Activated CD8-positive, alpha-beta T cell treated with anti-CD3 and anti-CD28 coated beads for 36 hours (primary cell): ENCODE results near the gene BCDIN3D. TPM values are rescaled to one million over a fixed set of nuclear protein-coding genes. Genes with fewer than 3 reads are reported as not detected.

Experiments
- ATAC-seq: fragments of 200-7000 bp; cut with Tn5 transposase; one replicate; pipeline ENCODE4 v1.10.0; 2021; ENCODE audit warnings: mild to moderate bottlenecking, moderate library complexity
- CTCF ChIA-PET: fragments of 350-600 bp; sonication (Branson Sonifier 250); formaldehyde crosslinking; loops from one replicate; lab custom pipeline; 2021; ENCODE audit warnings: antibody characterized with exemption; lab: Charles Lee
- POLR2A ChIA-PET: fragments of 350-600 bp; sonication (Branson Sonifier 250); formaldehyde crosslinking; loops from one replicate; lab custom pipeline; 2021; ENCODE audit warnings: antibody characterized with exemption; lab: Charles Lee
- DNase-seq: peaks from one replicate; pipeline ENCODE4 v3.0.0-alpha.2; 2020
- H3K27ac Mint-ChIP-seq: one replicate; pipeline ENCODE4 v1.8.0; 2021; ENCODE audit warnings: mild to moderate bottlenecking, mixed read lengths
- H3K27me3 Mint-ChIP-seq: one replicate; pipeline ENCODE4 v1.8.0; 2021; ENCODE audit warnings: mixed read lengths
- H3K36me3 Mint-ChIP-seq: one replicate; pipeline ENCODE4 v1.8.0; 2021; ENCODE audit warnings: low read depth, mixed read lengths
- H3K4me1 Mint-ChIP-seq: one replicate; pipeline ENCODE4 v1.8.0; 2021; ENCODE audit warnings: low read depth, mixed read lengths
- H3K4me3 Mint-ChIP-seq: one replicate; pipeline ENCODE4 v1.8.0; 2021; ENCODE audit warnings: mild to moderate bottlenecking, moderate library complexity, mixed read lengths
- H3K9me3 Mint-ChIP-seq: one replicate; pipeline ENCODE4 v1.8.0; 2021; ENCODE audit warnings: mixed read lengths
- intact Hi-C: fragments of 100-400 bp; cut with micrococcal nuclease; formaldehyde crosslinking; loops from one replicate; pipeline ENCODE4 v1.10.0; 2022
- total RNA-seq, 2 experiments: library from RNA; stranded (reverse); gene quantifications; one replicate each; pipeline ENCODE4 v1.2.3, GENCODE V29; 2021
- TF ChIP-seq, protein P1 (sequence below): fragments of 200-600 bp; IDR thresholded peaks from one replicate; pipeline ENCODE4 v1.8.0; 2022; ENCODE audit warnings: antibody characterized with exemption, mild to moderate bottlenecking

The BCDIN3D gene
- total RNA-seq, 2 experiments from 2014 or later, result 5.0 to 5.3 TPM

DNA sequence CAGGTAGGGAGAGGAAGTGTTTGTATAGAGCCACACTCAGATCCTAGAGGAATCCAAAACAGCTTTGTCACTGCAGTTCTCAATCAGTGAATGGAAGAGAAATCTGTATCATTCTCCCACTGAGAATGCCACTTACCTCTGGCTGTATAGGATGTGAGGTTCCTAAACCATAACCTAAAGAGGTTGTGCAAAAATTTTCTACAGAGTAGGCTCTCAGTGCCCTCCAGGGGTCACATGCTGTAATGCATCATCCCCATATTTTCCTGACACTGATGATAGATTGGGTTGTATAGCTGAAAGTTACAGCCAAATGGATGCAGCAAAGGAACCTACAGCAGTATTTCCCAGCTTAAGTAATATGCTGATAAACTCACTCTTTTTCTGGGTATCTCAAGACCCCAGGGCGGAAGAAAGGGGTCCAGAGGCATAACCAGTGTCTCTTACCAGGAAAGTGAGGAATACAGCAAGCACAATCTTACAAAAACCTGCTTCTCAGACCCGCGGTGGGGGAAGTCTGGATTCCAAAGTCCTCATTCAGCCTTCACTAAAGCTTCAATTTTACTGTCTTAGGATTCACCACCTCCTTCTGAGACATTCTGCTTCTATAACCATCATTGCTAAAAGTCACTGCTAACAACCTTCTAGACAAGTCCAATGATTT is 3.8 kb downstream of the BCDIN3D start:
- H3K4me3 Mint-ChIP-seq, result no peak overlapping the region
- peaks cover 21% of the 10 kb centered on the region for H3K4me1 Mint-ChIP-seq
- TF ChIP-seq, protein P1, sequence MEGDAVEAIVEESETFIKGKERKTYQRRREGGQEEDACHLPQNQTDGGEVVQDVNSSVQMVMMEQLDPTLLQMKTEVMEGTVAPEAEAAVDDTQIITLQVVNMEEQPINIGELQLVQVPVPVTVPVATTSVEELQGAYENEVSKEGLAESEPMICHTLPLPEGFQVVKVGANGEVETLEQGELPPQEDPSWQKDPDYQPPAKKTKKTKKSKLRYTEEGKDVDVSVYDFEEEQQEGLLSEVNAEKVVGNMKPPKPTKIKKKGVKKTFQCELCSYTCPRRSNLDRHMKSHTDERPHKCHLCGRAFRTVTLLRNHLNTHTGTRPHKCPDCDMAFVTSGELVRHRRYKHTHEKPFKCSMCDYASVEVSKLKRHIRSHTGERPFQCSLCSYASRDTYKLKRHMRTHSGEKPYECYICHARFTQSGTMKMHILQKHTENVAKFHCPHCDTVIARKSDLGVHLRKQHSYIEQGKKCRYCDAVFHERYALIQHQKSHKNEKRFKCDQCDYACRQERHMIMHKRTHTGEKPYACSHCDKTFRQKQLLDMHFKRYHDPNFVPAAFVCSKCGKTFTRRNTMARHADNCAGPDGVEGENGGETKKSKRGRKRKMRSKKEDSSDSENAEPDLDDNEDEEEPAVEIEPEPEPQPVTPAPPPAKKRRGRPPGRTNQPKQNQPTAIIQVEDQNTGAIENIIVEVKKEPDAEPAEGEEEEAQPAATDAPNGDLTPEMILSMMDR, result peak; percentile 74
- ATAC-seq (peak; percentile 35), DNase-seq (peak; percentile 61)
- intact Hi-C loops, result loop anchor here (2.0 kb wide), 1 partner anchor 62 kb away; no protein-coding TSS in a partner anchor
- no peak overlapping the region for H3K27ac Mint-ChIP-seq
- POLR2A ChIA-PET, result interaction anchor here (0.6 to 2.1 kb wide), 3 partner anchors 75 to 313 kb away, joined by 4 to 6 read pairs (median 5); partner anchors contain the start of gene TMBIM6
- CTCF ChIA-PET, result interaction anchor here (0.7 to 7.0 kb wide), 36 partner anchors 8 to 203 kb away, joined by 3 to 91 read pairs (median 5); partner anchors contain the start of genes NCKAP5L and TMBIM6
- H3K36me3 Mint-ChIP-seq, result peaks cover 4% of the 10 kb centered on the region
- no peaks in the 10 kb centered on the region for H3K9me3 Mint-ChIP-seq
- no peaks in the 10 kb centered on the region for H3K27me3 Mint-ChIP-seq

DNA sequence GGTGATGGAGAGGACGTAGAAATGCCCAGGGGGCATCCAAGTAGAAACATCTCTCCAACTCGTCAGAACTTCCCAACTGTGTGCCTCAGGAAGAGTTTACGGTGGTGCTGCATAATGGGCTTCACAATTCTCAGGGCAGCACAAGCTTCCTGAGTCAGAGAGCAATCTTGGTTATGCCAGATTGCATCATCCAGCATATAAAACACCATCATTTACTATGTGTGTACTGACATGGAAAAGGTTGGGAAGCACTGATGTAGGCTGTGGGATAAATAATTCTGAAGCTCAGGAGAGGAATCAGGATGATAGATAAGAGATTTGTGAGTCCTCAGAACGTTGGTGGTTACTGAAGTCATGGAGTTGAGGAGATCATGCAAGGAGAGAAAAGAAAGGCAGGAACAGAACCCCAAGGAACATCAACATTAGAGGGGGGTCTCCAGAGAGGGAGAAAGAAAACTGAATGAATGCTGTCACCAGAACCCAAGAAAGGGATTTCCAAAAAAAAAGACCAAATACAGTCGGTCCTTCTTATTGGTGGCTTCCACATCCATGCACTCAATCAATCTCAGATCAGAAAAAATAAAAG is 10.0 kb downstream of the BCDIN3D start:
- no peak for ATAC-seq

DNA sequence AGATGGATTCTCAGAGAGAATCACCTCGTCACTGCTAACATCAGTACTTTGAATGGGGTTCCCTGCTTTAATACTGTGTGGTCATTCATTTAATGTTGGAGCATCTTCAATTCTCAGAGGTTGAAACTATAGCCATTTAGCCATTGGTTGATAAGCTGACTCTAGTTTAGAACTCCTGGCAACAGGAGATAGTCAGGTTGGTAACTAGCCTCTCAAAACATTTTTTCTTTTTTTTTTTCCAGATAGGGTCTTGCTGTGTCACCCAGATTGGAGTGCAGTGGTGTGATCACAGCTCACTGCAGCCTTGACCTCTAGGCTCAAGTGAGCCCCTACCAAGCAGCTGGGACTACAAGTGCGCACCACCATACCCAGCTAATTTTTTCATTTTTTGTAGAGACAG is 11.2 kb downstream of the BCDIN3D start:
- TF ChIP-seq, protein P1, result no peak
- DNase-seq (no peak), ATAC-seq (no peak)
- H3K4me3 Mint-ChIP-seq, result no peak overlapping the region
- no peak overlapping the region for H3K27ac Mint-ChIP-seq
- ChIA-PET CTCF (interaction anchor here (2.5 to 7.7 kb wide), 3 partner anchors 8 to 91 kb away, joined by 7 to 67 read pairs (median 15); partner anchors contain the start of gene TMBIM6), POLR2A (interaction anchor here (0.7 to 1.1 kb wide), 4 partner anchors 11 to 91 kb away, joined by 3 to 5 read pairs (median 4); partner anchors contain the start of genes BCDIN3D and TMBIM6)
- H3K9me3 Mint-ChIP-seq, result no peaks in the 10 kb centered on the region
- peaks cover 16% of the 10 kb centered on the region for H3K4me1 Mint-ChIP-seq
- intact Hi-C loops, result no loop called here
- no peaks in the 10 kb centered on the region for H3K36me3 Mint-ChIP-seq
- H3K27me3 Mint-ChIP-seq, result no peaks in the 10 kb centered on the region

More for the DNA sequence above, 10.0 kb downstream of the BCDIN3D start:
- Mint-ChIP-seq H3K27me3 (no peaks in the 10 kb centered on the region), H3K27ac (no peak overlapping the region), H3K36me3 (no peaks in the 10 kb centered on the region), H3K9me3 (no peaks in the 10 kb centered on the region), H3K4me3 (no peak overlapping the region), H3K4me1 (peaks cover 10% of the 10 kb centered on the region)
- POLR2A ChIA-PET, result interaction anchor here (0.9 kb wide), 1 partner anchor 56 kb away, joined by 3 read pairs; no protein-coding TSS in a partner anchor
- TF ChIP-seq, protein P1, result no peak
- DNase-seq, result no peak
- intact Hi-C loops, result no loop called here
- CTCF ChIA-PET, result interaction anchor here (1.1 to 2.5 kb wide), 3 partner anchors 55 to 92 kb away, joined by 4 to 15 read pairs (median 7); partner anchors contain the start of gene TMBIM6

DNA sequence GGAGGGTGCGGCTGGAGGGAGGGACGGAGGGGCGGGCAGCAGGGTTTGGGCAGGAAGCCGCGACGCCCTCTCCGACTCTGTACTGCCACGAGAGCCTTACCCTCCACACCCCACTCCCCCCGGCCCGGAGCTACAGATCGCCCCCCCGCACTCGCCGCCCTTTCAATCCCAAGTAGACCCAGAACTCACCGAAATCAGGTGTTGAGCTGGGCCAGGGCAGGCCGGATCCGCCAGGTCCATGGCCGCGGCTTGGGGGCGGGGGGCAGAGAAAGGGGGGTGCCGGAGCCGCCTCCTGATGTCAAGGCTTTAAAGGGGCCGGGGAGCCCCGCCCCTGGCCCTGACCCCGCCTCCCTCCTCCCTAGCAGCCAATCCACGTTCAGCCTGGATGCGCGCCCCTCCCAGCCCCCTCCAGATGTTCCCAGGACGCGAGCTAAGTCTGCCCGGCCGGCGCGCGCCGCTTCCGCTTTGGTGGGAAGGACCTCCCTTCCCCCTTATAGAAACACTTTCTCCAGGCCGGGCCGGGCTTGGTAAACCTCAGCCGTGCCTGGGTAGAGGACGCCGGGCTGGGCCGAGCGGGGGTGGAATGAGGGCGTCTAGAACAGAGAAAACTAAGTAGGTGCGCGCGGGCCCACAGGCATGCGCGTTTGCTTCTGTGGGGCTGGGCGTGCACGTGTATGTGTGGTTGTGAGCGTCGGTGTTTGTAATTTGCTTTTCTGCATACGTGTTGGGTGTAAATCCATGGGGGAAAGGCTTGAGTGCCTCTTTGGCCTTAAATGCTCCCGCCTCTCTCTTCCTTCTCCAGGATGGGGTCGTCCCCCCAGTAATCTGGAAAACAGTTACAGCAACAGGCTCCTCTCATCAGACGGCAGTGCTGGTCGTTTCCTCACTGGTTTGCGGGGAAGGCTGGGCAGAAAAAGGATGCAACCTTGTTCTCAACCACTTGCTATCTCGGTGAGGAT is 14.5 kb downstream of the BCDIN3D start, which contains the start of gene NCKAP5L:
NCKAP5L (minus strand) TSS at position 281 of the 959 bp plus-strand sequence. CDS start 24,369 bp downstream, outside the sequence.
- ATAC-seq (peak; percentile 99), DNase-seq (peak; percentile 97)
- Mint-ChIP-seq H3K27ac (peak within 1 kb of the TSS; percentile 92), H3K4me3 (peak within 1 kb of the TSS; percentile 90), H3K27me3 (no peaks in the 10 kb centered on the region), H3K4me1 (peaks cover 25% of the 10 kb centered on the region), H3K36me3 (no peaks in the 10 kb centered on the region), H3K9me3 (no peaks in the 10 kb centered on the region)
- POLR2A ChIA-PET, result interaction anchor here (0.8 to 1.5 kb wide), 5 partner anchors 13 to 138 kb away, joined by 3 to 6 read pairs (median 4); partner anchors contain the start of genes BCDIN3D and TMBIM6
- CTCF ChIA-PET, result interaction anchor here (0.6 to 7.7 kb wide), 9 partner anchors 11 to 191 kb away, joined by 3 to 67 read pairs (median 9); partner anchors contain the start of gene TMBIM6
- intact Hi-C loops, result no loop called here
- TF ChIP-seq, protein P1, result no peak
